Spinal cord (tissue), 10 donors: ENCODE measurements around the gene GNPDA1. TPM values are rescaled to one million over a fixed set of nuclear protein-coding genes. Genes with fewer than 3 reads are reported as not detected.
A peak's percentile ranks its signal among the peaks of the same experiment; 100 is the strongest.

Experiments
- DNase-seq, 6 donors: peaks; one replicate each; pipeline versions ENCODE4 v3.0.0 to v3.0.0-alpha.2; 2013 to 2015; ENCODE audit warnings: low spot score in 6 of 6, low read depth in 4 of 6
- H3K27ac ChIP-seq: one replicate; pipeline ENCODE4 v1.5.1; 2013; ENCODE audit warnings: low read depth, low read length, control low read depth
- H3K27me3 ChIP-seq: one replicate; pipeline ENCODE4 v1.6.1; 2013; ENCODE audit warnings: low read length; ENCODE audit not compliant: control insufficient read depth, insufficient read depth
- H3K36me3 ChIP-seq: one replicate; pipeline ENCODE4 v1.6.1; 2013; ENCODE audit warnings: low read length; ENCODE audit not compliant: control insufficient read depth, insufficient read depth
- H3K4me1 ChIP-seq: one replicate; pipeline ENCODE4 v1.6.1; 2013; ENCODE audit warnings: low read length; ENCODE audit not compliant: control insufficient read depth, insufficient read depth
- H3K4me3 ChIP-seq: one replicate; pipeline ENCODE4 v1.5.1; 2013; ENCODE audit warnings: low read depth, low read length, control low read depth
- H3K9me3 ChIP-seq: one replicate; pipeline ENCODE4 v1.6.1; 2013; ENCODE audit warnings: low read length; ENCODE audit not compliant: control insufficient read depth, insufficient read depth
- WGBS: methylation state at CpG from one replicate; pipeline ENCODE4 v1.1.5; 2013; ENCODE audit warnings: missing lambda C conversion rate; ENCODE audit not compliant: insufficient coverage; 5-methylcytosine and 5-hydroxymethylcytosine counted together
- polyA plus RNA-seq, 2 donors: library from polyadenylated mRNA; unstranded; fragments of 120-200 nt; gene quantifications; one replicate each; pipeline ENCODE4 v1.2.1, GENCODE V29; 2013; ENCODE audit not compliant: insufficient read length in 2 of 2
- total RNA-seq, 2 donors: library from RNA; depleted of rRNA in 1 of 2; stranded (reverse); fragments of 120-200 nt in 1 of 2; fragments of >200 nt in 1 of 2; gene quantifications; one replicate each; pipeline versions ENCODE4 v1.2.3 to v1.2.4, GENCODE V29; 2013 to 2014
- donor health status: healthy.

GNPDA1 gene
- total and polyA plus RNA-seq, 4 donors: 26.8 to 45.0 (median 37.7) TPM

GRCh38 chr5:142000704-142001484 is 11.9 kb downstream of the GNPDA1 start:
- no peaks in the 10 kb centered on the region for H3K27me3 ChIP-seq
- peaks cover 26% of the 10 kb centered on the region for H3K36me3 ChIP-seq
- no peak overlapping the region for H3K4me3 ChIP-seq
- 63% methylated on average over 2 of the region's 6 CpGs for WGBS
- H3K27ac ChIP-seq: no peak overlapping the region
- DNase-seq: peak in 3 of 6 donors; percentile 4 to 36 (median 35)
- H3K4me1 ChIP-seq: no peaks in the 10 kb centered on the region
- no peaks in the 10 kb centered on the region for H3K9me3 ChIP-seq

- no peak for DNase-seq
- H3K27me3 ChIP-seq: no peaks in the 10 kb centered on the region
- H3K27ac ChIP-seq: no peak overlapping the region
- WGBS: 71% methylated on average over 1 of the region's 1 CpG
- no peak overlapping the region for H3K4me3 ChIP-seq
- no peaks in the 10 kb centered on the region for H3K9me3 ChIP-seq
- peaks cover 21% of the 10 kb centered on the region for H3K36me3 ChIP-seq
- H3K4me1 ChIP-seq: no peaks in the 10 kb centered on the region
Measured at GRCh38 chr5:142000173-142000572, 12.7 kb downstream of the GNPDA1 start.

GRCh38 chr5:141997358-141997960 is 15.4 kb downstream of the GNPDA1 start:
- peaks cover 17% of the 10 kb centered on the region for H3K36me3 ChIP-seq
- WGBS: 69% methylated on average over 6 of the region's 6 CpGs
- H3K27me3 ChIP-seq: no peaks in the 10 kb centered on the region
- H3K4me1 ChIP-seq: no peaks in the 10 kb centered on the region
- H3K27ac ChIP-seq: no peak overlapping the region
- DNase-seq: no peak
- no peak overlapping the region for H3K4me3 ChIP-seq
- no peaks in the 10 kb centered on the region for H3K9me3 ChIP-seq

- Histone ChIP-seq H3K4me3 (no peak overlapping the region), H3K27me3 (no peaks in the 10 kb centered on the region), H3K9me3 (no peaks in the 10 kb centered on the region), H3K36me3 (peaks cover 17% of the 10 kb centered on the region), H3K27ac (no peak overlapping the region), H3K4me1 (no peaks in the 10 kb centered on the region)
- WGBS: no CpG with 5 or more reads among the region's 3 CpGs
- no peak for DNase-seq
Measured at GRCh38 chr5:141995656-141996055, 17.2 kb downstream of the GNPDA1 start.

- H3K27ac ChIP-seq: no peak overlapping the region
Measured at GRCh38 chr5:141994511-141995136, 18.2 kb downstream of the GNPDA1 start.

GRCh38 chr5:141992349-141992963 is 20.4 kb downstream of the GNPDA1 start:
- Histone ChIP-seq H3K27me3 (no peaks in the 10 kb centered on the region), H3K4me1 (no peaks in the 10 kb centered on the region), H3K27ac (no peak overlapping the region), H3K36me3 (peaks cover 19% of the 10 kb centered on the region), H3K4me3 (no peak overlapping the region), H3K9me3 (no peaks in the 10 kb centered on the region)
- DNase-seq: peak; percentile 50 to 95 (median 74)
- no CpG with 5 or more reads among the region's 2 CpGs for WGBS

More at GRCh38 chr5:141994511-141995136, 18.2 kb downstream of the GNPDA1 start:
- Histone ChIP-seq H3K27me3 (no peaks in the 10 kb centered on the region), H3K9me3 (no peaks in the 10 kb centered on the region), H3K4me1 (no peaks in the 10 kb centered on the region), H3K36me3 (peaks cover 21% of the 10 kb centered on the region), H3K4me3 (no peak overlapping the region)
- WGBS: 65% methylated on average over 3 of the region's 4 CpGs
- no peak for DNase-seq

- no peak for DNase-seq
- no peaks in the 10 kb centered on the region for H3K4me1 ChIP-seq
- H3K36me3 ChIP-seq: peaks cover 32% of the 10 kb centered on the region
- no peaks in the 10 kb centered on the region for H3K27me3 ChIP-seq
- no peaks in the 10 kb centered on the region for H3K9me3 ChIP-seq
- H3K4me3 ChIP-seq: no peak overlapping the region
- WGBS: no CpG with 5 or more reads among the region's 1 CpG
- no peak overlapping the region for H3K27ac ChIP-seq
Measured at GRCh38 chr5:141989720-141990119, 23.1 kb downstream of the GNPDA1 start.

- peaks cover 33% of the 10 kb centered on the region for H3K36me3 ChIP-seq
- no peak for DNase-seq
Measured at GRCh38 chr5:141986072-141986471, 26.8 kb downstream of the GNPDA1 start.

GRCh38 chr5:141982626-141983025 is 30.2 kb downstream of the GNPDA1 start:
- no peak overlapping the region for H3K27ac ChIP-seq
- no peaks in the 10 kb centered on the region for H3K4me1 ChIP-seq
- H3K36me3 ChIP-seq: peaks cover 49% of the 10 kb centered on the region
- no peak overlapping the region for H3K4me3 ChIP-seq
- DNase-seq: no peak
- no peaks in the 10 kb centered on the region for H3K27me3 ChIP-seq
- 50% methylated on average over 2 of the region's 2 CpGs for WGBS
- H3K9me3 ChIP-seq: no peaks in the 10 kb centered on the region

More at GRCh38 chr5:141986072-141986471, 26.8 kb downstream of the GNPDA1 start:
- H3K9me3 ChIP-seq: no peaks in the 10 kb centered on the region
- no peak overlapping the region for H3K4me3 ChIP-seq
- H3K27me3 ChIP-seq: no peaks in the 10 kb centered on the region
- H3K27ac ChIP-seq: no peak overlapping the region
- no peaks in the 10 kb centered on the region for H3K4me1 ChIP-seq
